Measurements from ENCODE around the gene MAP2. TPM values are rescaled to one million over a fixed set of nuclear protein-coding genes. Genes with fewer than 3 reads are reported as not detected.

MAP2 gene
- total and polyA plus RNA-seq, 2 of the 8 experiments (the other 6 are each of a cell fraction or from before 2014, with no cell fraction given): 5.9 to 9.4 TPM

GRCh38 chr2:209624192-209624938 lies 200.5 kb downstream of the MAP2 start:
- H3K27ac ChIP-seq (ENCODE audit: low read depth, low read length): no peak overlapping the region
- CTCF ChIA-PET (ENCODE audit: partially characterized antibody): interaction anchor here (1.1 to 1.5 kb wide), 2 partner anchors 9 kb away, joined by 4 to 5 read pairs; no protein-coding TSS in a partner anchor
- H3K27me3 ChIP-seq (replicated peaks in 1 of 4; ENCODE audit: control insufficient read depth in 3 of 4, extremely low read depth in 1 of 4, insufficient read depth in 3 of 4, low read length in 3 of 4): no peaks in the 10 kb centered on the region
- H3K4me1 ChIP-seq (replicated peaks in 1 of 4; ENCODE audit: control insufficient read depth in 3 of 4, insufficient read depth in 4 of 4, low read length in 3 of 4): peaks cover 0 to 3% (median under 1%) of the 10 kb centered on the region in 4 experiments; a peak in 1 of 7 replicates
- no peak overlapping the region for H2AFZ ChIP-seq (ENCODE audit: low read length)
- no peak overlapping the region for H4K8ac ChIP-seq (ENCODE audit: extremely low read depth, insufficient read depth, low read length)
- no peaks in the 10 kb centered on the region for H3K36me3 ChIP-seq (ENCODE audit: control insufficient read depth in 2 of 4, insufficient read depth in 4 of 4, low read length in 3 of 4)
- H2BK120ac ChIP-seq (replicated peaks; ENCODE audit: low read depth, low read length): no peak overlapping the region
- POLR2A ChIA-PET (ENCODE audit: partially characterized antibody): interaction anchor here (2.1 kb wide), 1 partner anchor 9 kb away, joined by 7 read pairs; no protein-coding TSS in a partner anchor
- 84% methylated on average over 4 of the region's 4 CpGs; no CpG with 5 or more reads in 1 of the 2 experiments for WGBS, 2 experiments (ENCODE audit: extremely low coverage in 1 of 2, insufficient coverage in 1 of 2, insufficient read length in 1 of 2, insufficient replicate concordance in 2 of 2, low coverage in 1 of 2, low lambda C conversion rate in 2 of 2, missing lambda C conversion rate in 1 of 2)
- no peak for DNase-seq (ENCODE audit: low read depth in 1 of 2, low spot score in 2 of 2)
- no peak overlapping the region for H2AK5ac ChIP-seq (ENCODE audit: low read depth, low read length)
- H2BK20ac ChIP-seq (ENCODE audit: low read length): no peak overlapping the region
- no peak overlapping the region for H3K4ac ChIP-seq (replicated peaks; ENCODE audit: insufficient read length, low read depth, low read length)
- H3K23me2 ChIP-seq (ENCODE audit: low read depth, low read length): no peaks in the 10 kb centered on the region
- no peak overlapping the region for H3K56ac ChIP-seq (replicated peaks; ENCODE audit: insufficient read length, low read depth, low read length)
- H4K5ac ChIP-seq (ENCODE audit: insufficient read length, low read depth, low read length): no peak overlapping the region
- H2BK15ac ChIP-seq (ENCODE audit: low read length): no peak overlapping the region
- no peaks in the 10 kb centered on the region for H3K79me1 ChIP-seq (ENCODE audit: low read depth, low read length)
- H3K23ac ChIP-seq (ENCODE audit: insufficient read length): no peak overlapping the region
- no peak overlapping the region for H3K4me2 ChIP-seq (ENCODE audit: insufficient read depth in 1 of 2, low read depth in 2 of 2, low read length in 2 of 2)
- no peaks in the 10 kb centered on the region for H3K9me3 ChIP-seq (ENCODE audit: insufficient read depth in 2 of 2, low read depth in 1 of 2, low read length in 1 of 2)
- no peaks in the 10 kb centered on the region for H3K79me2 ChIP-seq (ENCODE audit: control insufficient read depth in 1 of 2, insufficient read depth in 2 of 2, low read length in 2 of 2)
- H3K18ac ChIP-seq (ENCODE audit: extremely low read depth, low read length): no peak overlapping the region
- H3K9ac ChIP-seq (replicated peaks in 1 of 4; ENCODE audit: extremely low read depth in 1 of 4, low read depth in 3 of 4, low read length in 3 of 4): no peak overlapping the region
- no peaks in the 10 kb centered on the region for H4K20me1 ChIP-seq (replicated peaks in 1 of 2; ENCODE audit: control insufficient read depth in 1 of 2, insufficient read depth in 2 of 2, low read length in 2 of 2)
- no peak overlapping the region for H3K14ac ChIP-seq (ENCODE audit: insufficient read length)
- no peak overlapping the region for H2BK5ac ChIP-seq (ENCODE audit: low read depth, low read length)
- no peak for FAIRE-seq
- no peak overlapping the region for H2BK12ac ChIP-seq (ENCODE audit: low read depth, low read length)
- H4K91ac ChIP-seq (replicated peaks; ENCODE audit: insufficient read length, low read length): no peak overlapping the region
- no peak overlapping the region for H3K4me3 ChIP-seq (ENCODE audit: extremely low read depth in 1 of 4, insufficient read depth in 2 of 4, low read depth in 3 of 4, low read length in 4 of 4)
- TF ChIP-seq TAF7 (optimal IDR thresholded peaks at IDR 0.05; ENCODE audit: borderline replicate concordance, low read depth, low read length): no peak
- no peak for TF ChIP-seq KDM4A (IDR thresholded peaks at IDR 0.05; ENCODE audit: low read depth, low read length, severe bottlenecking)
- no peak for TF ChIP-seq ATF3 (IDR thresholded peaks at IDR 0.05; ENCODE audit: insufficient read depth, low read depth, low read length)
- no peak for TF ChIP-seq RXRA (IDR thresholded peaks at IDR 0.05; ENCODE audit: insufficient read depth, low read depth, low read length)
- no peak for TF ChIP-seq NRF1 (IDR thresholded peaks at IDR 0.05; ENCODE audit: low read depth, low read length)
- TF ChIP-seq YY1 (IDR thresholded peaks at IDR 0.05; ENCODE audit: low read depth, low read length): no peak
- no peak for TF ChIP-seq CBX8 (IDR thresholded peaks at IDR 0.05; ENCODE audit: borderline replicate concordance, low read depth, low read length)
- no peak for TF ChIP-seq NANOG (IDR thresholded peaks at IDR 0.05; ENCODE audit: insufficient read depth, low read depth, low read length, poor library complexity, severe bottlenecking)
- TF ChIP-seq HDAC2 (IDR thresholded peaks at IDR 0.05; ENCODE audit: borderline replicate concordance in 1 of 2, low read depth in 2 of 2, low read length in 2 of 2): no peak
- no peak for TF ChIP-seq SP1 (IDR thresholded peaks at IDR 0.05; ENCODE audit: low read depth, low read length)
- TF ChIP-seq POLR2AphosphoS5 (IDR thresholded peaks at IDR 0.05; ENCODE audit: low read depth, low read length): no peak
- no peak for TF ChIP-seq SUZ12 (IDR thresholded peaks at IDR 0.05; ENCODE audit: low read length)

Data from H1 (cell line).